Mucosa of descending colon (tissue), 3 donors: ENCODE data around the gene ZNF253. TPM values are rescaled to one million over a fixed set of nuclear protein-coding genes. Genes with fewer than 3 reads are reported as not detected.
A peak's percentile ranks its signal among the peaks of the same experiment; 100 is the strongest.
"Not testable (repeated sequence)": the region's sequence is repeated elsewhere in the genome, so short reads cannot be mapped to it uniquely, and the experiment has no call there.

ENCODE experiments used
- ATAC-seq: fragments of 200-7000 bp; cut with Tn5 transposase; one replicate; pipeline ENCODE4 v1.9.1; 2020; ENCODE audit warnings: mild to moderate bottlenecking, moderate library complexity
- DNase-seq, 3 donors: peaks; one replicate each; pipeline ENCODE4 v3.0.0-alpha.2; 2020
- H3K36me3 ChIP-seq: fragments of 200-600 bp; one replicate; pipeline ENCODE4 v1.8.0; 2021; ENCODE audit warnings: low read depth, mild to moderate bottlenecking
- H3K4me1 ChIP-seq: fragments of 200-600 bp; one replicate; pipeline ENCODE4 v1.8.0; 2021; ENCODE audit warnings: low read depth, mild to moderate bottlenecking
- H3K4me3 ChIP-seq: fragments of 200-600 bp; one replicate; pipeline ENCODE4 v1.8.0; 2021; ENCODE audit warnings: mild to moderate bottlenecking
- H3K9me3 ChIP-seq: fragments of 200-600 bp; one replicate; pipeline ENCODE4 v1.8.0; 2021; ENCODE audit warnings: mild to moderate bottlenecking
- CTCF ChIP-seq: fragments of 200-600 bp; IDR thresholded peaks from one replicate; pipeline ENCODE4 v1.8.0; 2022; ENCODE audit warnings: antibody characterized with exemption, mild to moderate bottlenecking
- intact Hi-C, 2 donors: fragments of 100-400 bp; cut with DNase I in 1 of 2; cut with micrococcal nuclease in 1 of 2; formaldehyde crosslinking; loops; one replicate each; pipeline versions ENCODE4 v1.11.0 to v1.11.1; 2022; cut with DNase I, micrococcal nuclease
- total RNA-seq, 3 donors: library from RNA; stranded (reverse); fragmentation: NEBNext Ultra II Directional in 2 of 3; extraction: Animal tissue kit (Norgen Biotek cat#: 25700) in 2 of 3; gene quantifications; one replicate each; pipeline versions ENCODE4 v1.2.1 to v1.2.4, GENCODE V29; 2021 to 2023
- donor health status: DM: no; HTN: no; CAD: no; lungs with moderate emphysema.
- donor health status: DM: no; HTN: no; CAD: no.
- donor health status: DM: no; HTN: yes; CAD: no.

The ZNF253 gene
- total RNA-seq, 3 donors from 2014 or later: 7.8 to 11.9 (median 9.4) TPM

DNA sequence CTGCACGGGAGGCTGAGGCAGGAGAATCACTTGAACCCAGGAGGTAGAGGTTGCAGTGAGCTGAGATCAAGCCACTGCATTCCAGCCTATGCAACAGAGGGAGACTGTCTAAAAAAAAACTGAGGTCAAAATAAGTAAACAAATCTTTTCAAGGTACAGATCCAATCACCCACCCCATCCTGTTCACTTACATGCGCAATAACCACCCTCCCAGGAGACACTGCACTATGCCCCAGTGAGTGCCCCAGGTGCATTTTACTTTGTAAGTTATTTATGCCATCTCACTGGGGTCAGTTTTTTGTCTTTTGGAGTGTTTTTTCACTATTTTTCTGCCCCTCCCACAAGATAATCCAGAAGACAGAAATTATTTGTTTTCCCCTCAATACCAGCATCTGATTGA is 6.9 kb upstream of the ZNF253 start:
- H3K4me1 ChIP-seq: no peaks in the 10 kb centered on the region
- ATAC-seq (no peak), DNase-seq (no peak)
- H3K36me3 ChIP-seq: no peaks in the 10 kb centered on the region
- intact Hi-C loops: no loop called here
- no peaks in the 10 kb centered on the region for H3K9me3 ChIP-seq
- H3K4me3 ChIP-seq: no peak overlapping the region
- TF ChIP-seq CTCF: no peak

DNA sequence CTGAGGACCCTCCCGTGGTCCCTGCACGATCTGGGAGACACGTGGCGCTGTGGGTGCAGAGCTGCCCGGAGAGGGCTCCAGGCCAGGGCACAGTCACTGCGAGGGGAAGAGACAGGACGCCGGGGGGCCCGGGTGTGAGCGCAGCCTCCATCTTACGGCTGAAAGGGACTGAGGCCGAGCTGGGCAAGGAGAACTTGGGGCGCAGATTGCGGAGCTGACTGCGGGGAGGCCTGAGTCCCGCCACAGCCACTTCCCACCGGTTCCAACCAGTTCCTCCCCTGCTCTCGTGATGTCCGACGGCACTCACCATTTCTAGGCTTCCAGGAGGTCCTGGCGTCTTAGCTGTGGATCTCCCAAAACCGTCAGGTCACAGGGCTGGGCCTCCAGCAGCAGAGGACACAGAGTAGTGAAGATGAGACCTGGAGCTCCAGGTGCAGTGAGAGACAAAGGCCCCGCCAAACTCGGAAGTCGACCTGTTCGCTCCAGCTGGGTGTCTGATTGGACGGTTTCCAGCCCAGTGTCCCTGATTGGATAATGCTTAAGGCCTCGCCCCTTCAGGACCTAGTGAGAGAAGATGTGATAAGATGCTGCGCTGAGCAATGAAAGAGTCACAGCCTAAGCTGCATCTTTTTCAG is 4.8 kb upstream of the ZNF253 start:
- no peak for ATAC-seq
- peak in 1 of 3 donors; percentile 13 for DNase-seq

DNA sequence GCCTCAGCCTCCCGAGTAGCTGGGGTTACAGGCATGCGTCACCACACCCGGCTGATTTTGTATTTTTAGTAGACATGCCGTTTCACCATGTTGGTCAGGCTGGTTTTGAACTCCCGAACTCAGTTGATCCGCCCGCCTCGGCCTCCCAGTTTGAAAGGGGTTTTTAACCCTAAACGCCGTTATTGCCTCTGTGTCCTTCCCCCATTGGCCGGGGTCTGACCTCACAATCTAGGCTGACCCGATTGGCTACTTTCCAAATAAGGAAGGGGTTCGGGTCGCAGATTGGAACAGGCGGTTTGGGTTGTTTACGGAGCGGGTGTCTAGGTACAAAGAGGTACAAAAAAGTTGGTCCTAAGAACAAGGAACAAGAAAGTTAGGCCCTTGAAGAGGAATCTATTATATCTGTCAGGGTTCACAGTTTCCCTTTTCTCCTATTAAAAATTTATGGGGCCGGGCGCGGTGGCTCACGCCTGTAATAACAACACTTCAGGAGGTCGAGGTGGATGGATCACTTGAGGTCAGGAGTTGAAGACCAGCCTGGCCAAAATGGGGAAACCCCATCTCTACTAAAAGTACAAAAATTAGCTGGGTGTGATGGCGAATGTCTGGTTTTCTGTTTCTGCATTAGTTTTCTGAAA is 1.0 kb downstream of the ZNF253 start:
- Histone ChIP-seq H3K4me3 (peak overlapping the region; percentile 56), H3K4me1 (peaks cover 5% of the 10 kb centered on the region), H3K9me3 (peaks cover 30% of the 10 kb centered on the region), H3K36me3 (no peaks in the 10 kb centered on the region)
- TF ChIP-seq CTCF: no peak
- no peak for ATAC-seq
- intact Hi-C loops: loop anchor here in 1 of 2 donors (5.0 kb wide), 1 partner anchor 44 kb away; the partner anchor contains the start of gene ZNF506
- peak in 2 of 3 donors; percentile 34 to 39 for DNase-seq

More for the DNA sequence above, 4.8 kb upstream of the ZNF253 start:
- Histone ChIP-seq H3K4me1 (no peaks in the 10 kb centered on the region), H3K36me3 (no peaks in the 10 kb centered on the region), H3K9me3 (no peaks in the 10 kb centered on the region), H3K4me3 (no peak overlapping the region)
- intact Hi-C loops: no loop called here
- TF ChIP-seq CTCF: no peak

DNA sequence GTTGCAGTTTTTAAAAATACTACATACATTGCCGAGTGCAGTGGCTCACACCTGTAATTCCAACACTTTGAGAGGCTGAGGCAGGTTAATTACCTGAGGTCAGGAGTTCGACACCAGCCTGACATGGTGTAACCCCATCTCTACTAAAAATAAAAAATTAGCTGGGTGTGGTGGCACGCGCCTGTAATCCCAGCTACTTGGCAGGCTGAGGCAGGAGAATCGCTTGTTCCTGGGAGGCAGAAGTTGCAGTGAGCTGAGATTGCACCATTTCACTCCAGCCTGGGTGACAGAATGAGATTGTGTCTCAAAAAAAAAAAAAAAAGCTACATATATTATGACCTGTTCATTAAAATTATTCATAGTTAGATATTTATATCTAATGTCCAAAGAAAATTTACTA is 4.4 kb downstream of the ZNF253 start:
- intact Hi-C loops, DNase-seq: not testable (repeated sequence)

DNA sequence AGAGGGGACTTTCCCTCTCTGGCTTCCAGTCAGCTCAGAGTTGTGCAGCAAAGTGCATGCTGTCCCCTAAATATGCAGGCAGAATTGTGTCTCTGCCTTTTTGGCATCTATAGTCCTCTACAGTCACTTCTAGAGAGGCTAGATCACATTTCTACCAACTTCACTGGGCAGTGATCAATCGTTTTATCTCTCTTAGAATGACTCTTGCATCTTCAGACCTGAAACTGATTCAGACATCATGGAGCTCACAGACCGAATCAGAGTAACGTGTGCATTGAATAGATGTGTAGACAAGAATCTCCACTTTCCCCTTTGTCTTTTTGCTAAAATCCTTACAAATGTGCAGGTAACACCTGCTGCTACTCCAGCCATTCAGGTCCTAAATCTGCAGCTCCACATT is 6.2 kb downstream of the ZNF253 start:
- intact Hi-C loops: no loop called here
- TF ChIP-seq CTCF: no peak
- no peak for DNase-seq
- Histone ChIP-seq H3K9me3 (peaks cover 74% of the 10 kb centered on the region), H3K4me1 (peaks cover 5% of the 10 kb centered on the region), H3K4me3 (no peak overlapping the region), H3K36me3 (no peaks in the 10 kb centered on the region)
- ATAC-seq: no peak

More for the DNA sequence above, 4.4 kb downstream of the ZNF253 start:
- H3K4me3 ChIP-seq, H3K4me1 ChIP-seq, ATAC-seq, H3K36me3 ChIP-seq: not testable (repeated sequence)
- H3K9me3 ChIP-seq: peaks cover 59% of the 10 kb centered on the region

DNA sequence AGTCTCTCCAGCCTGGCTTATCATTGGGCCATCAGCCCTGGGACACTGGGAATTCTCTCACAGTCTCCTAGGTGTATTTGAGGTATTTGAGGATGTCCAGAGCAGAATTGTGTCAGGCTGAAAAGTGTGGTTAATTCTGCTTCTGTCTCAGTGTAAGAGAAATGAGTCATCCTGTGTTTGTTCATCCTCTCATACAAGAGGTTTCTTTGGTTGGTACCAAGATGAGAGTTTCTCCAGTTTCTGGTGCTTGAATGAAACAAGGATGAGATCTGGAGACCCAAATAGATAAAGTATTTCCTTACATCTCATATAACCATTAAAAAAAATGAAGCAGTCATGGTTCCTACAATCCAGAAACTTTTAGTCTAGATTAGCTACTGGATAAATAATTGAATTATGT is 7.7 kb downstream of the ZNF253 start:
- H3K36me3 ChIP-seq: no peaks in the 10 kb centered on the region
- ATAC-seq: no peak

More for the DNA sequence above, 7.7 kb downstream of the ZNF253 start:
- DNase-seq: no peak
- no peak overlapping the region for H3K4me3 ChIP-seq
- intact Hi-C loops: no loop called here
- H3K9me3 ChIP-seq: peaks cover 84% of the 10 kb centered on the region
- H3K4me1 ChIP-seq: no peaks in the 10 kb centered on the region
- TF ChIP-seq CTCF: no peak
